ELF-1 (cell line): Measurements from ENCODE around the gene FLCN.

ENCODE experiments used
- DNase-seq: peaks from one replicate; pipeline ENCODE4 v3.0.0-alpha.2; 2016; ENCODE audit warnings: low read depth, low spot score

The FLCN gene

GRCh38 chr17:17235212-17236174 is 1.5 kb downstream of the FLCN start:
- peak; percentile 30 for DNase-seq

GRCh38 chr17:17232303-17232621 is 4.7 kb downstream of the FLCN start:
- no peak for DNase-seq

GRCh38 chr17:17231621-17232302 is 5.2 kb downstream of the FLCN start:
- DNase-seq: no peak

GRCh38 chr17:17229416-17230384 is 7.3 kb downstream of the FLCN start:
- no peak for DNase-seq

GRCh38 chr17:17228521-17229279 is 8.3 kb downstream of the FLCN start:
- no peak for DNase-seq

- DNase-seq: no peak
Observed at GRCh38 chr17:17227608-17228520, 9.1 kb downstream of the FLCN start.

GRCh38 chr17:17226451-17227265 is 10.3 kb downstream of the FLCN start:
- no peak for DNase-seq

GRCh38 chr17:17225901-17226300 is 11.1 kb downstream of the FLCN start:
- no peak for DNase-seq

- no peak for DNase-seq
Observed at GRCh38 chr17:17224137-17224536, 12.8 kb downstream of the FLCN start.

GRCh38 chr17:17223736-17224135 is 13.2 kb downstream of the FLCN start:
- no peak for DNase-seq

- no peak for DNase-seq
Observed at GRCh38 chr17:17221329-17221728, 15.6 kb downstream of the FLCN start.

- no peak for DNase-seq
Observed at GRCh38 chr17:17220529-17220928, 16.4 kb downstream of the FLCN start.

GRCh38 chr17:17217995-17218394 is 19.0 kb downstream of the FLCN start:
- DNase-seq: no peak

GRCh38 chr17:17216776-17217175 is 20.2 kb downstream of the FLCN start:
- DNase-seq: no peak

- no peak for DNase-seq
Observed at GRCh38 chr17:17216236-17216635, 20.7 kb downstream of the FLCN start.

GRCh38 chr17:17215575-17215974 is 21.4 kb downstream of the FLCN start:
- DNase-seq: no peak

GRCh38 chr17:17214646-17215436 is 22.1 kb downstream of the FLCN start:
- DNase-seq: no peak

GRCh38 chr17:17213775-17214174 is 23.2 kb downstream of the FLCN start:
- DNase-seq: no peak
